ENCODE data around the gene CLCN1. TPM values are rescaled to one million over a fixed set of nuclear protein-coding genes. Genes with fewer than 3 reads are reported as not detected.

CLCN1 gene
- total and polyA plus RNA-seq, 2 of the 8 experiments (the other 6 are each of a cell fraction or from before 2014, with no cell fraction given), result 0.36 to 0.41 TPM

- Histone ChIP-seq H2BK5ac (ENCODE audit: low read depth, low read length) (no peak overlapping the region), H3K14ac (ENCODE audit: insufficient read length) (no peak overlapping the region), H3K23ac (ENCODE audit: insufficient read length) (no peak overlapping the region), H2BK15ac (ENCODE audit: low read length) (no peak overlapping the region), H4K8ac (ENCODE audit: extremely low read depth, insufficient read depth, low read length) (peak overlapping the region; percentile 65), H3K36me3 (ENCODE audit: control insufficient read depth in 2 of 4, insufficient read depth in 4 of 4, low read length in 3 of 4) (peaks cover 26 to 76% (median 63%) of the 10 kb centered on the region in 4 experiments), H3K4me2 (ENCODE audit: insufficient read depth in 1 of 2, low read depth in 2 of 2, low read length in 2 of 2) (no peak overlapping the region), H3K4me1 (replicated peaks in 1 of 4; ENCODE audit: control insufficient read depth in 3 of 4, insufficient read depth in 4 of 4, low read length in 3 of 4) (peaks cover 0 to 5% (median 0%) of the 10 kb centered on the region in 4 experiments; a peak in 3 of 7 replicates), H3K18ac (ENCODE audit: extremely low read depth, low read length) (no peak overlapping the region), H3K4me3 (ENCODE audit: extremely low read depth in 1 of 4, insufficient read depth in 2 of 4, low read depth in 3 of 4, low read length in 4 of 4) (no peak overlapping the region), H3K9ac (replicated peaks in 1 of 4; ENCODE audit: extremely low read depth in 1 of 4, low read depth in 3 of 4, low read length in 3 of 4) (no peak overlapping the region), H3K79me2 (ENCODE audit: control insufficient read depth in 1 of 2, insufficient read depth in 2 of 2, low read length in 2 of 2) (peaks cover 0 to 9% of the 10 kb centered on the region in 2 experiments; a peak in 2 of 4 replicates), H3K27me3 (replicated peaks in 1 of 4; ENCODE audit: control insufficient read depth in 3 of 4, extremely low read depth in 1 of 4, insufficient read depth in 3 of 4, low read length in 3 of 4) (no peaks in the 10 kb centered on the region), H4K5ac (ENCODE audit: insufficient read length, low read depth, low read length) (no peak overlapping the region), H2AFZ (ENCODE audit: low read length) (no peak overlapping the region), H3K23me2 (ENCODE audit: low read depth, low read length) (peaks cover 2% of the 10 kb centered on the region; the same call in 1 of the 2 replicates), H3K27ac (ENCODE audit: low read depth, low read length) (no peak overlapping the region), H3K56ac (replicated peaks; ENCODE audit: insufficient read length, low read depth, low read length) (no peak overlapping the region), H2BK120ac (replicated peaks; ENCODE audit: low read depth, low read length) (no peak overlapping the region), H2BK12ac (ENCODE audit: low read depth, low read length) (no peak overlapping the region), H4K91ac (replicated peaks; ENCODE audit: insufficient read length, low read length) (no peak overlapping the region), H3K9me3 (ENCODE audit: insufficient read depth in 2 of 2, low read depth in 1 of 2, low read length in 1 of 2) (no peaks in the 10 kb centered on the region), H2BK20ac (ENCODE audit: low read length) (no peak overlapping the region), H3K79me1 (ENCODE audit: low read depth, low read length) (peaks cover 16% of the 10 kb centered on the region), H2AK5ac (ENCODE audit: low read depth, low read length) (no peak overlapping the region), H3K4ac (replicated peaks; ENCODE audit: insufficient read length, low read depth, low read length) (no peak overlapping the region), H4K20me1 (replicated peaks in 1 of 2; ENCODE audit: control insufficient read depth in 1 of 2, insufficient read depth in 2 of 2, low read length in 2 of 2) (peaks cover 40 to 56% of the 10 kb centered on the region in 2 experiments)
- ChIA-PET CTCF (ENCODE audit: partially characterized antibody) (interaction anchor here (0.6 to 23.5 kb wide), 8 partner anchors 14 to 148 kb away, joined by 3 to 359 read pairs (median 15); partner anchors contain the start of genes EPHA1 and ZYX), POLR2A (ENCODE audit: partially characterized antibody) (interaction anchor here (1.3 to 25.2 kb wide), 11 partner anchors 13 to 90 kb away, joined by 3 to 518 read pairs (median 12); partner anchors contain the start of genes EPHA1, FAM131B and ZYX)
- FAIRE-seq, result no peak
- 92% methylated on average over 10 of the region's 10 CpGs; no CpG with 5 or more reads in 1 of the 2 experiments for WGBS, 2 experiments (ENCODE audit: extremely low coverage in 1 of 2, insufficient coverage in 1 of 2, insufficient read length in 1 of 2, insufficient replicate concordance in 2 of 2, low coverage in 1 of 2, low lambda C conversion rate in 2 of 2, missing lambda C conversion rate in 1 of 2)
- DNase-seq (ENCODE audit: low read depth in 1 of 2, low spot score in 2 of 2), result no peak
- no peak for TF ChIP-seq EGR1 (IDR thresholded peaks at IDR 0.05; ENCODE audit: borderline replicate concordance, low read depth, low read length)
- TF ChIP-seq SUZ12 (IDR thresholded peaks at IDR 0.05; ENCODE audit: low read length), result no peak
- no peak for TF ChIP-seq KDM5A (IDR thresholded peaks at IDR 0.05; ENCODE audit: low read length)
- no peak for TF ChIP-seq TBP (IDR thresholded peaks at IDR 0.05; ENCODE audit: low read depth, low read length)
- 0 out of 2 replicates have a peak, but pooled peaks have one; percentile 1 for TF ChIP-seq USF2 (IDR thresholded peaks at IDR 0.05; ENCODE audit: low read length)
- no peak for TF ChIP-seq E2F6 (IDR thresholded peaks at IDR 0.05)
- peak in 1 of 2 experiments; percentile 93; a peak in 2 of 3 replicates for TF ChIP-seq POLR2A (IDR thresholded peaks at IDR 0.05; ENCODE audit: control extremely low read depth in 1 of 2, low read depth in 2 of 2, low read length in 2 of 2)
- peak; percentile 94 for TF ChIP-seq POLR2AphosphoS5 (IDR thresholded peaks at IDR 0.05; ENCODE audit: low read depth, low read length)
- no peak for TF ChIP-seq MAX (IDR thresholded peaks at IDR 0.05)
Measured at GRCh38 chr7:143390104-143390772, 74.3 kb downstream of the CLCN1 start.
